Spinal cord (tissue), 10 donors: Measurements from ENCODE around the gene ARMC3. TPM values are rescaled to one million over a fixed set of nuclear protein-coding genes. Genes with fewer than 3 reads are reported as not detected.
A peak's percentile ranks its signal among the peaks of the same experiment; 100 is the strongest.

ENCODE experiments used
- DNase-seq, 6 donors: peaks; one replicate each; pipeline versions ENCODE4 v3.0.0 to v3.0.0-alpha.2; 2013 to 2015; ENCODE audit warnings: low spot score in 6 of 6, low read depth in 4 of 6
- H3K27ac ChIP-seq: one replicate; pipeline ENCODE4 v1.5.1; 2013; ENCODE audit warnings: low read depth, low read length, control low read depth
- H3K27me3 ChIP-seq: one replicate; pipeline ENCODE4 v1.6.1; 2013; ENCODE audit warnings: low read length; ENCODE audit not compliant: control insufficient read depth, insufficient read depth
- H3K36me3 ChIP-seq: one replicate; pipeline ENCODE4 v1.6.1; 2013; ENCODE audit warnings: low read length; ENCODE audit not compliant: control insufficient read depth, insufficient read depth
- H3K4me1 ChIP-seq: one replicate; pipeline ENCODE4 v1.6.1; 2013; ENCODE audit warnings: low read length; ENCODE audit not compliant: control insufficient read depth, insufficient read depth
- H3K4me3 ChIP-seq: one replicate; pipeline ENCODE4 v1.5.1; 2013; ENCODE audit warnings: low read depth, low read length, control low read depth
- H3K9me3 ChIP-seq: one replicate; pipeline ENCODE4 v1.6.1; 2013; ENCODE audit warnings: low read length; ENCODE audit not compliant: control insufficient read depth, insufficient read depth
- WGBS: methylation state at CpG from one replicate; pipeline ENCODE4 v1.1.5; 2013; ENCODE audit warnings: missing lambda C conversion rate; ENCODE audit not compliant: insufficient coverage; 5-methylcytosine and 5-hydroxymethylcytosine counted together
- polyA plus RNA-seq, 2 donors: library from polyadenylated mRNA; unstranded; fragments of 120-200 nt; gene quantifications; one replicate each; pipeline ENCODE4 v1.2.1, GENCODE V29; 2013; ENCODE audit not compliant: insufficient read length in 2 of 2
- total RNA-seq, 2 donors: library from RNA; depleted of rRNA in 1 of 2; stranded (reverse); fragments of 120-200 nt in 1 of 2; fragments of >200 nt in 1 of 2; gene quantifications; one replicate each; pipeline versions ENCODE4 v1.2.3 to v1.2.4, GENCODE V29; 2013 to 2014
- donor health status: healthy.

ARMC3 gene
- total and polyA plus RNA-seq, 4 donors: 7.0 to 29.3 (median 10.8) TPM

GRCh38 chr10:22984066-22984465, 56.2 kb downstream of the ARMC3 start:
- DNase-seq: peak in 3 of 6 donors; percentile 14 to 86 (median 30)

GRCh38 chr10:22986771-22987542, 59.1 kb downstream of the ARMC3 start:
- Histone ChIP-seq H3K36me3 (no peaks in the 10 kb centered on the region), H3K4me1 (no peaks in the 10 kb centered on the region), H3K27ac (no peak overlapping the region), H3K4me3 (no peak overlapping the region), H3K27me3 (peaks cover 2% of the 10 kb centered on the region), H3K9me3 (no peaks in the 10 kb centered on the region)
- peak in 3 of 6 donors; percentile 22 to 87 (median 75) for DNase-seq
- WGBS: no CpG with 5 or more reads among the region's 2 CpGs

More at GRCh38 chr10:22984066-22984465, 56.2 kb downstream of the ARMC3 start:
- Histone ChIP-seq H3K36me3 (no peaks in the 10 kb centered on the region), H3K4me1 (no peaks in the 10 kb centered on the region), H3K4me3 (no peak overlapping the region), H3K27me3 (no peaks in the 10 kb centered on the region), H3K9me3 (no peaks in the 10 kb centered on the region), H3K27ac (no peak overlapping the region)
- WGBS: no CpG with 5 or more reads among the region's 5 CpGs

GRCh38 chr10:22988581-22989360, 60.9 kb downstream of the ARMC3 start:
- no peaks in the 10 kb centered on the region for H3K9me3 ChIP-seq
- H3K4me3 ChIP-seq: no peak overlapping the region
- no peaks in the 10 kb centered on the region for H3K4me1 ChIP-seq
- H3K27me3 ChIP-seq: peaks cover 2% of the 10 kb centered on the region
- DNase-seq: peak; percentile 65 to 96 (median 70)
- WGBS: 0% methylated on average over 1 of the region's 12 CpGs
- no peaks in the 10 kb centered on the region for H3K36me3 ChIP-seq
- H3K27ac ChIP-seq: no peak overlapping the region

GRCh38 chr10:22990443-22990842, 62.6 kb downstream of the ARMC3 start:
- Histone ChIP-seq H3K9me3 (no peaks in the 10 kb centered on the region), H3K27ac (no peak overlapping the region), H3K4me1 (no peaks in the 10 kb centered on the region), H3K27me3 (peaks cover 2% of the 10 kb centered on the region), H3K36me3 (no peaks in the 10 kb centered on the region), H3K4me3 (no peak overlapping the region)
- DNase-seq: no peak
- WGBS: 88% methylated on average over 3 of the region's 4 CpGs

GRCh38 chr10:22992075-22992474, 64.2 kb downstream of the ARMC3 start:
- Histone ChIP-seq H3K27ac (no peak overlapping the region), H3K9me3 (no peaks in the 10 kb centered on the region), H3K4me1 (no peaks in the 10 kb centered on the region), H3K4me3 (no peak overlapping the region), H3K36me3 (no peaks in the 10 kb centered on the region), H3K27me3 (peaks cover 2% of the 10 kb centered on the region)
- 52% methylated on average over 3 of the region's 5 CpGs for WGBS
- DNase-seq: no peak

GRCh38 chr10:22992621-22993020, 64.8 kb downstream of the ARMC3 start:
- no peak overlapping the region for H3K4me3 ChIP-seq
- H3K27me3 ChIP-seq: peaks cover 2% of the 10 kb centered on the region
- H3K9me3 ChIP-seq: no peaks in the 10 kb centered on the region
- 73% methylated on average over 3 of the region's 8 CpGs for WGBS
- H3K4me1 ChIP-seq: no peaks in the 10 kb centered on the region
- no peaks in the 10 kb centered on the region for H3K36me3 ChIP-seq
- DNase-seq: peak in 1 of 6 donors; percentile 22
- no peak overlapping the region for H3K27ac ChIP-seq

- H3K4me1 ChIP-seq: no peaks in the 10 kb centered on the region
- peaks cover 2% of the 10 kb centered on the region for H3K27me3 ChIP-seq
- no peaks in the 10 kb centered on the region for H3K9me3 ChIP-seq
- DNase-seq: no peak
- no peak overlapping the region for H3K27ac ChIP-seq
- no peaks in the 10 kb centered on the region for H3K36me3 ChIP-seq
- no peak overlapping the region for H3K4me3 ChIP-seq
- WGBS: 95% methylated on average over 2 of the region's 5 CpGs
These were observed 65.5 kb downstream of the ARMC3 start for GRCh38 chr10:22993314-22993713.

- WGBS: 45% methylated on average over 2 of the region's 2 CpGs
- Histone ChIP-seq H3K9me3 (no peaks in the 10 kb centered on the region), H3K4me1 (no peaks in the 10 kb centered on the region), H3K27ac (no peak overlapping the region), H3K36me3 (no peaks in the 10 kb centered on the region), H3K4me3 (no peak overlapping the region), H3K27me3 (no peaks in the 10 kb centered on the region)
- DNase-seq: no peak
These were observed 69.2 kb downstream of the ARMC3 start for GRCh38 chr10:22997096-22997495.

- Histone ChIP-seq H3K27me3 (no peaks in the 10 kb centered on the region), H3K4me3 (no peak overlapping the region), H3K9me3 (no peaks in the 10 kb centered on the region), H3K36me3 (no peaks in the 10 kb centered on the region), H3K4me1 (no peaks in the 10 kb centered on the region), H3K27ac (no peak overlapping the region)
- DNase-seq: peak in 2 of 6 donors; percentile 22 to 60
- 78% methylated on average over 11 of the region's 12 CpGs for WGBS
These were observed 70.2 kb downstream of the ARMC3 start for GRCh38 chr10:22998091-22998490.
